Fibroblast of mammary gland (primary cell): ENCODE measurements around the gene VIPR2.

ENCODE experiments used
- DNase-seq: peaks from one replicate; pipeline ENCODE4 v3.0.0-alpha.2; 2010; ENCODE audit warnings: low read depth
- H3K4me3 ChIP-seq: 2 replicates; pipeline ENCODE4 v1.5.1; 2011; ENCODE audit warnings: low read depth, mild to moderate bottlenecking, low read length, moderate library complexity; ENCODE audit not compliant: control insufficient read depth
- CTCF ChIP-seq: conservative IDR thresholded peaks from 2 replicates; pipeline ENCODE4 v1.5.1; 2011; ENCODE audit warnings: low read depth, low read length, inconsistent platforms; ENCODE audit not compliant: control insufficient read depth, insufficient read depth

VIPR2 gene

GRCh38 chr7:159118197-159118595 lies 26.5 kb downstream of the VIPR2 start:
- DNase-seq: no peak
- TF ChIP-seq CTCF: no peak
- no peak overlapping the region for H3K4me3 ChIP-seq

- TF ChIP-seq CTCF: no peak
- no peak for DNase-seq
- no peak overlapping the region for H3K4me3 ChIP-seq
Observed at GRCh38 chr7:159117366-159118196, 27.1 kb downstream of the VIPR2 start.

- H3K4me3 ChIP-seq: no peak overlapping the region
- DNase-seq: no peak
- TF ChIP-seq CTCF: no peak
Observed at GRCh38 chr7:159116581-159117339, 27.9 kb downstream of the VIPR2 start.

GRCh38 chr7:159115601-159116501 lies 28.8 kb downstream of the VIPR2 start:
- no peak for DNase-seq
- TF ChIP-seq CTCF: no peak
- H3K4me3 ChIP-seq: no peak overlapping the region

GRCh38 chr7:159114981-159115380 lies 29.7 kb downstream of the VIPR2 start:
- no peak overlapping the region for H3K4me3 ChIP-seq
- no peak for TF ChIP-seq CTCF
- no peak for DNase-seq

GRCh38 chr7:159114096-159114495 lies 30.6 kb downstream of the VIPR2 start:
- no peak for TF ChIP-seq CTCF
- no peak overlapping the region for H3K4me3 ChIP-seq
- no peak for DNase-seq
